ENCODE measurements around the gene KPNA1.

- TF ChIP-seq POLR2A (IDR thresholded peaks at IDR 0.05; ENCODE audit: low read depth, low read length) (no peak), PAX5 (IDR thresholded peaks at IDR 0.05; ENCODE audit: insufficient read depth, low read length, severe bottlenecking) (no peak), POLR2AphosphoS5 (IDR thresholded peaks at IDR 0.05; ENCODE audit: low read depth, low read length) (no peak), POU2F2 (IDR thresholded peaks at IDR 0.05; ENCODE audit: low read depth, low read length) (no peak), TAF1 (IDR thresholded peaks at IDR 0.05; ENCODE audit: low read depth, low read length) (no peak), SPI1 (IDR thresholded peaks at IDR 0.05; ENCODE audit: low read depth, low read length) (no peak)
These were observed 120.6 kb downstream of the KPNA1 start for GRCh38 chr3:122394173-122394572.

Data from GM12891 (cell line).